T-helper 1 cell treated with Interleukin-12 subunit alpha and Interleukin-12 subunit beta and Interleukin-4 antibody, amounts not matched to agents 30 ng/mL and 1 ng/mL, for 36 hours (primary cell): Measurements from ENCODE around the gene COX7A1. TPM values are rescaled to one million over a fixed set of nuclear protein-coding genes. Genes with fewer than 3 reads are reported as not detected.

Source experiments
- intact Hi-C: fragments of 100-400 bp; cut with micrococcal nuclease; formaldehyde crosslinking; loops from one replicate; pipeline ENCODE4 v1.15.1; 2024
- total RNA-seq: library from RNA; stranded (reverse); gene quantifications from 2 replicates; pipeline ENCODE4 v1.2.3, GENCODE V29; 2022

COX7A1 gene
- total RNA-seq, 1 donor from 2014 or later: not detected

DNA sequence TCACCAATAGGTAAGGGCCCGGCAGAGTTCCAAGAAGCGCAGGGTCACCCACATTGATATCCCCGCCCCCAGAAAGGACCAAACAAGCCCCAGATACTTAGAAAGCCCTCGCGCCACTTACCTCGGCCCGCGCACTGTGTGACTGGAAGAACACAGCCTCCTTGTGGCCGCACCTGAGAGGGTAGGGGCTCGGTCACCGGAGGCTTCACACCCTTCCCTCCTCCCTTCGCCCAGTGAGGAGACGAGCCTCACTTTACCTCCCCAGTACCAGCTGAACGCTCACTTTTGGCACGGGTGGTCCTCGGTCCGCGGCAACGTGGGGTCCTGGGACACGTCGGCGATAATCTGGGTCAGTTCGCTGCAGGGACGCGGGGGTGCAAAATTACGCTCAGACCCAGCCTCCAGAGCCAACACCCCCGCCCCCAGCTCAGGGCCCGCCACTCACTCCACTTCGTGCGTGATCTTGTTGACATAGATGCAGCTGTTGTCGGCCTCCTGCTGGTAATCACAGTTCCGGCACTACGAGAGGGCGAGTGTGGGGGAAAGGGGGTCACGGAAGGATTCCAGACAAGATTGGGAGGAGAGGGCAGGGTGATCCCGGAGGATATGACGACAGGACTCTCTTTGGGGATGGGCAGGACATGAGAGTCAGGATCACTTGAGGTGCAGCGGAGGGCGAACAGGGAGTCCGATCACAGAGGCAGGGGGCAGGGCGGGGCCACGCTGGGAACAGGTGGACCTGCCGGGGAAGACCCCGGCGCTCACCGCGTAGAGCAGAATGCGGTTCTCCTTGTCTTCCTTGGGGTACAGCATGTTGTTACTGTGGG is 38.1 kb downstream of the COX7A1 start:
- intact Hi-C loops: loop anchor here (1.0 to 10.0 kb wide), 3 partner anchors 100 to 491 kb away; partner anchors contain the start of genes ALKBH6, LIN37 and ZNF382

DNA sequence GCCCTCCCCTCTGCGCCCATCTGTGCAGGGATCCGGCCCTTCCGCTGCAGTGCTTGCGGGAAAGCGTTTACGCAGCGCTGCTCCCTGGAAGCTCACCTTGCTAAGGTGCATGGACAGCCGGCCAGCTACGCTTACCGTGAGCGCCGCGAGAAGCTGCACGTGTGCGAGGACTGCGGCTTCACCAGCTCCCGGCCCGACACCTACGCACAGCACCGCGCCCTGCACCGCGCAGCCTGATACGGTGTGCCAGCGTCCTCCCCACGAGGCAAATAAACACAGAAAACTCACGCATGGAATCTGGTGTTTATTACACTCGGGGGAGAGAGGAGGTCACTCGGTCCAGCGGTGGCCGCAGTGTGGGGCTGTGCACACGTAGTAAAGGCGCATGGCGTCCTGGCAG is 38.8 kb downstream of the COX7A1 start:
- intact Hi-C loops: loop anchor here (10.0 kb wide), 1 partner anchor 491 kb away; the partner anchor contains the start of gene ZNF382

DNA sequence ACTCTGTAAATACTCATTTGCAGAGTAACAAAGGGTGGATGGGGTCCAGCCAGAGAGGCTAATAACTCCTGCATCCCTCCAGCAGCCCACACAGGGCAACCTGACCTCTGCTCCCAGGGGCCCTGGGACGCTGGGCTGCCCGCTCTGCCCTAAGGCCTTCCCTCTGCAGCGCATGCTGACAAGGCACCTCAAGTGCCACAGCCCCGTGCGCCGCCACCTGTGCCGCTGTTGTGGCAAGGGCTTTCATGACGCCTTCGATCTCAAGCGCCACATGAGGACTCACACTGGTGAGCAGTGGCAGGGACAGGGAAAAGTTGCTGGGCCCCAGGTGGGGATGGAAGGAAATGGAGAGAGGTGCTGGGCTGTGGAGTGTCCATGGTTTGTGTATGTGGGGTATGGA is 39.6 kb downstream of the COX7A1 start:
- intact Hi-C loops: loop anchor here (10.0 kb wide), 1 partner anchor 492 kb away; the partner anchor contains the start of gene ZNF382

DNA sequence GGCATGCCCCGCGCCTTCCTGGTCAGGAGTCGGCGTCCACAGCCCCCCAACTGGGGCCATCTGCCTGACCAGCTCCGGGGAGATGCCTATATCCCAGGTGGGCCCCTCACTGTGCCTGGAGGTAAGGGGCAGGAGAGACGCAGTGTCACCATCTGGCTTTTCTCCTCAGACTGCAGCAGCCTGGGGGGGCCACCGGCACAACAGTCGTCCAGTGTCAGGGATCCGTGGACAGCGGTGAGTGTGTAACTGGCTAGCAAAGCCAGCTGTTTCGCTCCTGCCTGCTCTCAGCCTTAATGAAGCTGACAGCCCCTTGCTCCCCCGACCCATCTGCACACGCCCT is 41.1 kb downstream of the COX7A1 start:
- intact Hi-C loops: loop anchor here (10.0 kb wide), 1 partner anchor 494 kb away; the partner anchor contains the start of gene ZNF382

DNA sequence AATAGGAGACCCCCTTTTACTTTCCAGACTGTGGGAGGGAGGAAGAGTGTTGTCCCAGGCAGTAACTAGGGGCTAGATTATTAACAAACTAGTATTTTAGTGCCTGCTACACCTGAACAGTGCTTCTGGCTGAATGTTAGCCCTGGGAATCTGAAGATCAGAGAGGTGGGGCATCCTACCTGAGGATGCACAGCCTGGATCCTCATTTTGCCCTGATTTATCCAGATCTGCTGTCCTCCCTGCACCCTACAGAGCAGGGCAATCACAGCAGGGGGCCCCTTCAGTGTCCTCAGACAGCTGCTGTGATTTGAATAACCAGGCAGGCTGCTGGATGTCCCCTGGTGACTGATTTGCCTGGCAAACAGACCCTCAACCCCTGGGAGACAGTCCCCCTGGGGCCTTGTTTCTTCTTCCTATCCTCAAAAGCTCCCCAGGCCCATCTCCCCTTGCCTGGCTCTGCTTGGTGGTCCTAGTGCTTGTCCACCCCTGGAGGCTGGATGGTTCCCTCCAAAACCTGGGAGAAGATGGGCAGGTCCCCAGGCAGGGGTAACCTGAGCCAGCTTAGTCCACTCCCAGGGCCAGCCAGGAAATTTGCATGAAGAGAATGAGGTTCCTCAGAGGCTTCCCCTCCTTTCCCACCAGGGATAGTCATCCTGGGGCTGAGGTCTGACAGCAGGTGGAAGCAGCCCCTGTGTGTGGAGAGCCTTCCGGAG is 41.6 kb downstream of the COX7A1 start, which contains the start of gene OVOL3:
Gene OVOL3, plus strand, starts transcription at position 657 of the 713 bp plus-strand sequence. CDS start 60 bp downstream, outside the sequence.
- intact Hi-C loops: loop anchor here (10.0 kb wide), 1 partner anchor 494 kb away; the partner anchor contains the start of gene ZNF382

DNA sequence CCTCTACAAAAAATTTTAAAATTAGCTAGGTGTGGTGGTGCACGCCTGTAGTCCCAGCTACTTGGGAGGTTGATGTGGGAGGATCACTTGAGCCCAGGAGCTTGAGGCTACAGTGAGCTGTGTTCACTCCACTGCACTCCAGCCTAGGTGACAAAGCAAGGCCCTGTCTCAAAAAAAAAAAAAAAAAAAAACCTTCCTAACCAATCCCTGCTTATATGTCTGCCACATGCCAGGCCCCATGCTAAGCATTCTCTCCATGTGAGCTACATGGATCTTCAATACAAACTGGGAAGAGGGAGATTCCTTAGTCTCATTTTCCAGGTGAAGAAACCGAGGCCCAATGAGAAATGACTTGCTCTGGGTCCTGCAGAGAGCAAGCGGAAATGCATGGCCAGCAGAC is 43.6 kb downstream of the COX7A1 start:
- intact Hi-C loops: no loop called here

DNA sequence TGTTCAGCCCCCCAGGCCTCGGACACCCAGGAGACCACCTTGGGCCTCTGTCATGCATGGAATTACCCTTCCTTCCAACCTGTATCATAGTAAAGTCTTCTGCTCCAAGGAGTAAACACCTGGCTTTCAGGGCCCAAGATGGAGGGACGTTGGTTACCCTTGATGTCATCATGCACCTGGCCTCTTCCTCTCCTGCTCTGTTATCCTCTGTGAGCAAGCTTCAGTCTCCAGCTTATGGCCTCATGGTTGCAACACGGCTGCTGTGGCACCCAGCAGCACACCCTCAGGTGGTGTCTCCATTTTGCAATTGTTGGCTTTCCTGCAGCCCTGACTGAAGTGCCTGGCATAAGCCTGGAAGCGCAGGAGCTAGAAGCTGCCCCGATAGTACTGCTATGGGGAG is 45.3 kb downstream of the COX7A1 start:
- intact Hi-C loops: no loop called here

DNA sequence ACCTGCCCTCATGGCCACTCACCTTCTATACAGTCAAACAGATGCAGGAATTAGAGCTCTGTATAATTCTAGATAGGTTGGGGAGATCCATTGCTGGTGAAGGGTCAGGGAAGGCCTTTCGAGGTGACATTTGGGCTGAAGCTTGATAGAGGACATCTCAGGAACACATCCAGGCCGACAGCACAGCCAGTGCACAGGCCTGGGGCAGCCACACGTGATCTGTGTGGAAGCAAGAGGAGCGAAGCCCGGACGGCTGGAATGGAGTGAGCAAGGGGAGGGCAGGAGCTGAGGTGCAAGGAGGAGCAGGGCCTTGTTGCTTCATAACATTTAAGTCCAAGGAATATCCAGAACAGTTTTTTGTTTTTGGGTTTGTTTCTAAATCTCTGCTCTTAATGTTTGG is 45.8 kb downstream of the COX7A1 start:
- intact Hi-C loops: no loop called here

DNA sequence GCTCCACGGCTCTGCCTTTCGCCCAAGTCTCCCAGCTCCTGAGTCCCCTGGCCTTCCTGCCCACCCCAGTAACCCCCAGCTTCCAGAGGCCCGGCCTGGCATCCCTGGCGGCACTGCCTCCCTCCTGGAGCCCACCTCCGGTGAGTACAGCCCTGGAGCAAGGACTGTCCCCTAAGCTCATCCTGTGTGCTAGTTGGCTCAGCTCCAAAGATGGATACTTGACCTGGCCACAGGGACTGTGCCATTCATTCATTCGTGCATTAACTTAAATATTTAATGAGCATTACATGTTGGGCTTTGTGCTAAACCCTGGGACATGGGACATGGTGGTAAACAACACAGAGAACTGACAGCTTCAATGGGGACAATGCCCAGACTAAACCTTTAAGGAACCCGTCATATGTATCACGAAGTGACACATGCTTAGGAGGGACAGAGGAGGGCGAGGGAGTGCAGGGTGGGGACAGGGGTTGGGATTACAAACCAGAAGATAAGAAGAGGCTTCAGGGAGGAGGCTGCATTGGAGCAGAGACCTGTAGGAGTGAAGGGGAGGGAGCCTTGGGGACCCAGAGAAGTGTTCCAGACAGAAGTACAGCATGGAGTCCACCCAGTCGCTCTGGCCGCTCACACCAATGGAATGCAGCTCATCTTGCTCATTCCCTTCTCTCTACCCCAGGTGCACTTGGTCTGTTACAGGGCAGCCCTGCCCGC is 48.2 kb downstream of the COX7A1 start:
- intact Hi-C loops: no loop called here

DNA sequence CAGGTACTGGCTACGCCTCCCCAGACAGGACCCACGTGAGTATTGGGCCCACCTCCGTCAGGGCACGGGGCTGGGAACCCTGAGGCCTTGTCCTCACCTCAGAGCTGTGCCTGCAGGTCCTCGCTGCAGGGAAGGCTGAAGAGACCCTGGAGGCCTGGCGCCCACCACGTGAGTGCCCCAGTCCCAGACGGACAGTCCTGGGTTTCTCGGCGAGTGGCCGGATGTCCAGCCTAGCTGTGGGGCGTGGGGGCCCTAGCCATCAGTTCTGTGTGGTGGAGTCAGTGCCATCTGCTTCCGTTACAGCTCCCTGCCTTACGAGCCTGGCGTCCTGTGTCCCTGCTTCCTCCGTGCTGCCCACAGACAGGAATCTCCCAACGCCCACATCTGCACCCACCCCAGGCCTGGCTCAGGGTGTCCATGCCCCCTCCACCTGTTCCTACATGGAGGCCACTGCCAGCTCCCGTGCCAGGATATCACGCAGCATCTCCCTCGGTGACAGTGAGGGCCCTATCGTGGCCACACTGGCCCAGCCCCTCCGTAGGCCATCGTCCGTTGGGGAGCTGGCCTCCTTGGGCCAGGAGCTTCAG is 49.1 kb downstream of the COX7A1 start:
- intact Hi-C loops: no loop called here

DNA sequence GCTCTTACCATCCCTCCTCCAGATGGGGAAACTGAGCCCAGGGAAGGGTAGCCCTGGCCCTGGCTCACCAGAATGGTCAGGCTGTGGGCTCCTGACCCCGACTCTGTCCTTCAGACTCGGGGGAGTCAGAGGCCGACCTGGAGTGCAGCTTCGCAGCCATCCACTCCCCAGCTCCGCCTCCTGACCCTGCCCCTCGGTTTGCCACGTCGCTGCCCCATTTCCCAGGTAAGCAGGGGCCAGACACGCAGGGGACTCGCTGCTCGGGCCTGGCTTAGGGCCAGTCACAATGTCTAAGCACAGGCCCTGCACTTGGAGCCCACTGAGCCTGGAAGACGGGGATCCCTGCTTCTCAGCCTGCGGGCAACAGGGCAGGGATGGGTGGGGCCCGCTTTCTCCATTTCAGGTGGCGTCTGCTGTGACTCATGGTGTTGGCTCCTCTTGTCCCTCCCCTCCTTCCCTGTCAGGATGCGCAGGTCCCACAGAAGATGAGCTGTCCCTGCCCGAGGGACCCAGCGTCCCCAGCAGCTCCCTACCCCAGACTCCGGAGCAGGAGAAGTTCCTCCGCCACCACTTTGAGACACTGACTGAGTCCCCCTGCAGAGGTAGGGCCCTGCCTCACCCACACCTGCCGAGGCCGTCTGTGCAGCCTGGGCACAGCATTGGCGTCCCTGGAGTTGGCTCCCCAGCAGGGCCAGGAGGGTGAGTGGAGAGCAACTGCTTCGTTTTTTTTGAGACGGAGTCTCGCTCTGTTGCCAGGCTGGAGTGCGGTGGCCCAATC is 50.5 kb downstream of the COX7A1 start:
- intact Hi-C loops: no loop called here

Other genes with a start within 250 kb of the COX7A1 start
- gene HCST, start 249.9 kb downstream of the COX7A1 start, total RNA-seq: 101 and 108 TPM in 2 replicates
- not detected in 2 replicates for gene TYROBP, start 244.2 kb downstream of the COX7A1 start, total RNA-seq
- gene LRFN3, start 216.1 kb downstream of the COX7A1 start, total RNA-seq: 13.1 and 14.7 TPM in 2 replicates
- gene SDHAF1, start 157.3 kb downstream of the COX7A1 start, total RNA-seq: 16.8 and 17.4 TPM in 2 replicates
- gene SYNE4, start 143.6 kb downstream of the COX7A1 start, total RNA-seq: 2.6 and 2.7 TPM in 2 replicates
- 49.1 and 52.2 TPM in 2 replicates for gene ALKBH6, start 138.2 kb downstream of the COX7A1 start, total RNA-seq
- gene CLIP3, start 119.6 kb downstream of the COX7A1 start, total RNA-seq: 3.4 and 3.8 TPM in 2 replicates
- 2.6 and 3.5 TPM in 2 replicates for gene THAP8, start 98.2 kb downstream of the COX7A1 start, total RNA-seq
- gene WDR62, start 97.5 kb downstream of the COX7A1 start, total RNA-seq: 20.3 and 21.7 TPM in 2 replicates
- gene OVOL3, start 41.3 kb downstream of the COX7A1 start, total RNA-seq: not detected in 2 replicates
- gene POLR2I, start 37.6 kb downstream of the COX7A1 start, total RNA-seq: 47.8 and 53.4 TPM in 2 replicates
- 198 and 205 TPM in 2 replicates for gene TBCB, start 37.0 kb downstream of the COX7A1 start, total RNA-seq
- gene CAPNS1, start 12.4 kb downstream of the COX7A1 start, total RNA-seq: 439 and 454 TPM in 2 replicates
- gene ZNF565, start 62.2 kb upstream of the COX7A1 start, total RNA-seq: 2.2 and 2.5 TPM in 2 replicates
- gene ZNF146, start 62.7 kb upstream of the COX7A1 start, total RNA-seq: 57.8 and 60.7 TPM in 2 replicates
- gene ZFP14, start 226.8 kb upstream of the COX7A1 start, total RNA-seq: 4.9 and 6.0 TPM in 2 replicates